H9 (cell line): ENCODE measurements around the gene ASB4. TPM values are rescaled to one million over a fixed set of nuclear protein-coding genes. Genes with fewer than 3 reads are reported as not detected.

Experiments used
- DNase-seq: peaks from one replicate; pipeline ENCODE4 v3.0.0-alpha.2; 2017
- H2AFZ ChIP-seq: one replicate; pipeline ENCODE4 v1.6.1; 2013; ENCODE audit warnings: mild to moderate bottlenecking, low read length, control low read depth, moderate library complexity
- H2AK5ac ChIP-seq: 2 replicates; pipeline ENCODE4 v1.6.1; 2013; ENCODE audit warnings: low read length, control low read depth, mixed read lengths; ENCODE audit not compliant: insufficient read length
- H2BK120ac ChIP-seq: one replicate; pipeline ENCODE4 v1.6.1; 2013; ENCODE audit warnings: low read depth, mild to moderate bottlenecking, low read length, control low read depth, inconsistent platforms; ENCODE audit not compliant: poor library complexity, severe bottlenecking
- H2BK12ac ChIP-seq: 2 replicates; pipeline ENCODE4 v1.6.1; 2013; ENCODE audit warnings: low read length, control low read depth, mixed read lengths, low read depth; ENCODE audit not compliant: insufficient read length
- H2BK15ac ChIP-seq: 2 replicates; pipeline ENCODE4 v1.6.1; 2013; ENCODE audit warnings: low read depth, low read length, control low read depth
- H2BK20ac ChIP-seq: one replicate; pipeline ENCODE4 v1.6.1; 2013; ENCODE audit warnings: low read depth, mild to moderate bottlenecking, low read length, control low read depth, inconsistent platforms; ENCODE audit not compliant: poor library complexity, severe bottlenecking
- H2BK5ac ChIP-seq: 2 replicates; pipeline ENCODE4 v1.6.1; 2013; ENCODE audit warnings: low read length, control low read depth, mixed read lengths; ENCODE audit not compliant: insufficient read length
- H3K14ac ChIP-seq: 2 replicates; pipeline ENCODE4 v1.6.1; 2013; ENCODE audit warnings: low read length, control low read depth; ENCODE audit not compliant: insufficient read depth
- H3K18ac ChIP-seq: 2 replicates; pipeline ENCODE4 v1.6.1; 2013; ENCODE audit warnings: low read depth, mild to moderate bottlenecking, mixed read lengths, low read length, control low read depth; ENCODE audit not compliant: insufficient read length
- H3K23ac ChIP-seq: 2 replicates; pipeline ENCODE4 v1.6.1; 2013; ENCODE audit warnings: low read length, control low read depth, mixed read lengths, low read depth; ENCODE audit not compliant: insufficient read length
- H3K23me2 ChIP-seq: 2 replicates; pipeline ENCODE4 v1.6.1; 2013; ENCODE audit warnings: low read depth, mild to moderate bottlenecking, mixed read lengths, low read length, control low read depth; ENCODE audit not compliant: insufficient read length, poor library complexity, severe bottlenecking
- H3K27ac ChIP-seq: 2 replicates; pipeline ENCODE4 v1.5.1; 2013; ENCODE audit warnings: low read length, control low read depth, mixed read lengths, low read depth; ENCODE audit not compliant: insufficient read length
- H3K27me3 ChIP-seq: 2 replicates; pipeline ENCODE4 v1.6.1; 2013; ENCODE audit warnings: low read length, control low read depth, inconsistent platforms; ENCODE audit not compliant: insufficient read depth
- H3K4ac ChIP-seq: 2 replicates; pipeline ENCODE4 v1.6.1; 2013; ENCODE audit warnings: low read depth, mild to moderate bottlenecking, control low read depth, inconsistent platforms, low read length, moderate library complexity
- H3K4me1 ChIP-seq: 2 replicates; pipeline ENCODE4 v1.6.1; 2013; ENCODE audit warnings: low read length, control low read depth, inconsistent platforms; ENCODE audit not compliant: insufficient read depth
- H3K4me2 ChIP-seq: 2 replicates; pipeline ENCODE4 v1.6.1; 2013; ENCODE audit warnings: low read length, control low read depth, mixed read lengths; ENCODE audit not compliant: insufficient read length, insufficient read depth
- H3K56ac ChIP-seq: 2 replicates; pipeline ENCODE4 v1.6.1; 2013; ENCODE audit warnings: low read depth, mild to moderate bottlenecking, mixed read lengths, low read length, control low read depth; ENCODE audit not compliant: insufficient read length
- H3K79me1 ChIP-seq: 2 replicates; pipeline ENCODE4 v1.6.1; 2013; ENCODE audit warnings: low read depth, mild to moderate bottlenecking, moderate library complexity, low read length, control low read depth, inconsistent platforms; ENCODE audit not compliant: insufficient read depth, poor library complexity, severe bottlenecking
- H3K79me2 ChIP-seq: 2 replicates; pipeline ENCODE4 v1.6.1; 2013; ENCODE audit warnings: low read length, control low read depth, inconsistent platforms; ENCODE audit not compliant: insufficient read depth
- H3K9ac ChIP-seq: 2 replicates; pipeline ENCODE4 v1.6.1; 2013; ENCODE audit warnings: low read length, control low read depth, mixed read lengths; ENCODE audit not compliant: insufficient read length; ENCODE audit errors: extremely low read depth
- H3K9me3 ChIP-seq: one replicate; pipeline ENCODE4 v1.6.1; 2013; ENCODE audit warnings: low read depth, low read length, inconsistent platforms; ENCODE audit not compliant: control insufficient read depth
- H3T11ph ChIP-seq: one replicate; pipeline ENCODE4 v1.6.1; 2013; ENCODE audit warnings: mild to moderate bottlenecking, low read length, control low read depth, inconsistent platforms
- H4K20me1 ChIP-seq: one replicate; pipeline ENCODE4 v1.6.1; 2013; ENCODE audit not compliant: control insufficient read depth, insufficient read length, insufficient read depth
- H4K5ac ChIP-seq: 2 replicates; pipeline ENCODE4 v1.6.1; 2013; ENCODE audit warnings: low read depth, mild to moderate bottlenecking, mixed read lengths, low read length, control low read depth; ENCODE audit not compliant: insufficient read length
- H4K8ac ChIP-seq: replicated peaks from 2 replicates; pipeline ENCODE4 v1.6.1; 2013; ENCODE audit warnings: low read length, control low read depth, mixed read lengths, low read depth; ENCODE audit not compliant: insufficient read length
- H4K91ac ChIP-seq: 2 replicates; pipeline ENCODE4 v1.6.1; 2013; ENCODE audit warnings: low read depth, mild to moderate bottlenecking, moderate library complexity, mixed read lengths, low read length, control low read depth; ENCODE audit not compliant: insufficient read length
- H3K27ac Mint-ChIP-seq, 3 experiments: 2 replicates in 2 of 3; 3 replicates in 1 of 3; pipeline ENCODE4 v1.8.0; 2020 to 2021; ENCODE audit warnings: mixed read lengths in 3 of 3, mild to moderate bottlenecking in 1 of 3, moderate library complexity in 1 of 3
- H3K27me3 Mint-ChIP-seq: 2 replicates; pipeline ENCODE4 v1.8.0; 2021; ENCODE audit warnings: low read depth, mild to moderate bottlenecking, moderate library complexity, mixed read lengths
- H3K36me3 Mint-ChIP-seq, 3 experiments: 2 replicates in 2 of 3; 3 replicates in 1 of 3; pipeline ENCODE4 v1.8.0; 2020 to 2021; ENCODE audit warnings: low read depth in 3 of 3, mixed read lengths in 3 of 3; ENCODE audit not compliant: insufficient read depth in 1 of 3
- H3K4me1 Mint-ChIP-seq, 2 experiments: 2 replicates each; pipeline ENCODE4 v1.8.0; 2020; ENCODE audit warnings: mixed read lengths in 2 of 2
- H3K4me3 Mint-ChIP-seq, 2 experiments: 2 replicates in 1 of 2; 3 replicates in 1 of 2; pipeline ENCODE4 v1.8.0; 2020 to 2021; ENCODE audit warnings: mild to moderate bottlenecking in 2 of 2, mixed read lengths in 2 of 2, moderate library complexity in 1 of 2
- H3K9me3 Mint-ChIP-seq, 2 experiments: 2 replicates in 1 of 2; 3 replicates in 1 of 2; pipeline ENCODE4 v1.8.0; 2020; ENCODE audit warnings: mild to moderate bottlenecking in 2 of 2, mixed read lengths in 2 of 2, moderate library complexity in 1 of 2
- WGBS: extraction: QIAGEN DNeasy Blood & Tissue Kit; methylation state at CpG from one replicate; pipeline ENCODE4 v1.1.7; 2013; ENCODE audit warnings: missing lambda C conversion rate, low lambda C conversion rate, mixed read lengths; ENCODE audit not compliant: insufficient read length; ENCODE audit errors: extremely low coverage; 5-methylcytosine and 5-hydroxymethylcytosine counted together
- total RNA-seq: library from RNA; stranded (reverse); gene quantifications from 2 replicates; pipeline ENCODE4 v1.2.1, GENCODE V29; 2021
- TF ChIP-seq, protein P1 (sequence below): fragments of 200-600 bp; sonication (generic); conservative IDR thresholded peaks from 3 replicates; pipeline ENCODE4 v1.8.0; 2021; ENCODE audit warnings: antibody characterized with exemption, mild to moderate bottlenecking

ASB4 gene
- total RNA-seq, 1 experiment from 2014 or later = not detected

DNA sequence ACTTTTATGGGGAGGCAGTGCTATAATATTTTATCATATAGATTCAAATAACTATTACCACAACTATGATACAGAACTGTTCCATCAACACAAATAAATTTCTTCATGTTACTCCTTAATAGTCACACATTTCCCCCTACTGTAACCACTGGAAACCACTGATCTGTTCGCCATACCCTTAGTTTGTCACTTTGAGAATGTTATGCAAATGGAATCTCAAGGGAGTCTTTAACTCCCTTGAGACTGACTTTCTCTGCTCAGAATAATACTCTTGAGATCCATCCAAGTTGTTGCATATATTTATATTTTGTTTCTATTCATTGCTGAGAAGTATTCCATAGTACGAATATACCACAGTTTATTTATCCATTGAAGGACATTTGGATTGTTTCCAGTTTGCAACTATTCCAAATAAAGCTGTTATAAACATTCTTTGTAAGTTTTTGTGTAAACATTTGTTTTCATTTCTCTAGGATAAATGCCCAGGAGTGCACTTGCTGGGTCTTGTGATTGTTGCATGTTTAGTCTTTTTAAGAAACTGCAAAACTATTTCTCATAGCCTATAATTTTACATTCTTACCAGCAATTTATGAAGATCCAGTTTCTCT is 31.2 kb upstream of the ASB4 start:
- no peak overlapping the region for H2BK12ac ChIP-seq
- no peak overlapping the region for H2BK15ac ChIP-seq
- DNase-seq = no peak
- no peak overlapping the region for H3K23ac ChIP-seq
- no peak overlapping the region for H3K4me2 ChIP-seq
- Mint-ChIP-seq H3K4me1 (peaks cover 0 to 2% of the 10 kb centered on the region in 2 experiments; a peak in 2 of 4 replicates), H3K27ac (no peak overlapping the region), H3K36me3 (peaks cover 0 to 20% (median 0%) of the 10 kb centered on the region in 3 experiments; a peak in 3 of 7 replicates), H3K27me3 (no peaks in the 10 kb centered on the region), H3K9me3 (peaks cover 11 to 16% of the 10 kb centered on the region in 2 experiments), H3K4me3 (no peak overlapping the region)
- H2BK20ac ChIP-seq = no peak overlapping the region
- TF ChIP-seq, protein P1, sequence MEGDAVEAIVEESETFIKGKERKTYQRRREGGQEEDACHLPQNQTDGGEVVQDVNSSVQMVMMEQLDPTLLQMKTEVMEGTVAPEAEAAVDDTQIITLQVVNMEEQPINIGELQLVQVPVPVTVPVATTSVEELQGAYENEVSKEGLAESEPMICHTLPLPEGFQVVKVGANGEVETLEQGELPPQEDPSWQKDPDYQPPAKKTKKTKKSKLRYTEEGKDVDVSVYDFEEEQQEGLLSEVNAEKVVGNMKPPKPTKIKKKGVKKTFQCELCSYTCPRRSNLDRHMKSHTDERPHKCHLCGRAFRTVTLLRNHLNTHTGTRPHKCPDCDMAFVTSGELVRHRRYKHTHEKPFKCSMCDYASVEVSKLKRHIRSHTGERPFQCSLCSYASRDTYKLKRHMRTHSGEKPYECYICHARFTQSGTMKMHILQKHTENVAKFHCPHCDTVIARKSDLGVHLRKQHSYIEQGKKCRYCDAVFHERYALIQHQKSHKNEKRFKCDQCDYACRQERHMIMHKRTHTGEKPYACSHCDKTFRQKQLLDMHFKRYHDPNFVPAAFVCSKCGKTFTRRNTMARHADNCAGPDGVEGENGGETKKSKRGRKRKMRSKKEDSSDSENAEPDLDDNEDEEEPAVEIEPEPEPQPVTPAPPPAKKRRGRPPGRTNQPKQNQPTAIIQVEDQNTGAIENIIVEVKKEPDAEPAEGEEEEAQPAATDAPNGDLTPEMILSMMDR = no peak
- no peak overlapping the region for H3K9ac ChIP-seq
- no peak overlapping the region for H2AK5ac ChIP-seq
- no peaks in the 10 kb centered on the region for H3K27me3 ChIP-seq
- H3K9me3 ChIP-seq = peaks cover 3% of the 10 kb centered on the region
- H3K79me2 ChIP-seq = no peaks in the 10 kb centered on the region
- no peak overlapping the region for H2AFZ ChIP-seq
- no peak overlapping the region for H3K27ac ChIP-seq
- H2BK5ac ChIP-seq = no peak overlapping the region
- H3K56ac ChIP-seq = no peak overlapping the region
- WGBS = no CpG with 5 or more reads among the region's 2 CpGs
- H3K79me1 ChIP-seq = no peaks in the 10 kb centered on the region
- H3K14ac ChIP-seq = no peak overlapping the region
- no peaks in the 10 kb centered on the region for H3K23me2 ChIP-seq
- no peak overlapping the region for H4K5ac ChIP-seq
- no peak overlapping the region for H3T11ph ChIP-seq
- H4K91ac ChIP-seq = no peak overlapping the region
- H2BK120ac ChIP-seq = no peak overlapping the region
- no peaks in the 10 kb centered on the region for H4K20me1 ChIP-seq
- no peak overlapping the region for H4K8ac ChIP-seq
- no peaks in the 10 kb centered on the region for H3K4me1 ChIP-seq
- no peak overlapping the region for H3K4ac ChIP-seq
- no peak overlapping the region for H3K18ac ChIP-seq
